ENCODE measurements around the gene STK39. TPM values are rescaled to one million over a fixed set of nuclear protein-coding genes. Genes with fewer than 3 reads are reported as not detected.
"Not testable (repeated sequence)": the region's sequence is repeated elsewhere in the genome, so short reads cannot be mapped to it uniquely, and the experiment has no call there.

The STK39 gene
- total RNA-seq, 2 donors from 2014 or later = 21.8 to 43.1 TPM

DNA sequence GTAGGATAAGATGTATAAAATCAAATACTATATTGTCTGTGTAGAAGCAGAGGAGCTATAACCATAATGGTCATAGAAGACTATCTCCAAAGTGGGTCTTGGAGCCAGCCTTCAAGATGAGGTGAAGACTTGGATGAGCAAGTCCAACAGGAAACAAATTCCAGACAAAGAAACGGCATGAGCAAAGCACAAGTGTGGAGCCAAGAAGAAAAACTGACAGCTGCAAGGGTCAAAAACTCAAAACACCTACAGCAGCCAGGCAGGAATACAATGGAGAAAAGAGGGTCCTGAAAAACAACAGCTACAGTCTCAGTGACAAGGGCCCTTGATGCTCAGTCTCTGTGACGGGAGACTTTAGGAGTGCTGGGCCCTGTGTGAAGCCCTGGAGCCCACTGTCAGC lies 102.4 kb downstream of the STK39 start:
- no peak for DNase-seq (ENCODE audit: low spot score in 2 of 2)
- no peaks in the 10 kb centered on the region for H3K9me3 Mint-ChIP-seq
- no peaks in the 10 kb centered on the region for H3K36me3 Mint-ChIP-seq
- peak overlapping the region in 1 of 2 donors; percentile 47 for H3K27ac Mint-ChIP-seq
- ATAC-seq = no peak

DNA sequence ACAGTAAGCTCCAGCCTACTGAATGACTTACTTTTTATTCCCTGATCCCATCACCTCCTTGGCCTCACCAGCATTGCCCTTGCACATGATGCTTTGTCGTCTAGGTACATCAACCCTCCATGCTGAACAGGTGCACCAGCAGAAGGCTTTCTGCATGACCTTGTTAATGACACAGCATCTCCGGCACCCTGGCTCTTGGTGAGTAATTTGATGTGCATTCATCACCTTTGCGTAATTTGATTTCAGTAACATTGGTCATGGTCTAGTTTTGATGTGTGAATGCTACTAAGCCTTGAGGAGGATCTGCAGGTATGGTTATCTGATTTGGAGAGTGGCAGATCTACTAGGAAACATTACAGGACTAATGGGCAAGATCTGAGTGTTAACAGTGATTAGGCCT lies 103.6 kb downstream of the STK39 start:
- Mint-ChIP-seq H3K36me3 (no peaks in the 10 kb centered on the region), H3K9me3 (no peaks in the 10 kb centered on the region), H3K27ac (peak overlapping the region; percentile 40 to 59)
- DNase-seq (ENCODE audit: low spot score in 2 of 2) (no peak), ATAC-seq (peak in 1 of 2 donors; percentile 47)

DNA sequence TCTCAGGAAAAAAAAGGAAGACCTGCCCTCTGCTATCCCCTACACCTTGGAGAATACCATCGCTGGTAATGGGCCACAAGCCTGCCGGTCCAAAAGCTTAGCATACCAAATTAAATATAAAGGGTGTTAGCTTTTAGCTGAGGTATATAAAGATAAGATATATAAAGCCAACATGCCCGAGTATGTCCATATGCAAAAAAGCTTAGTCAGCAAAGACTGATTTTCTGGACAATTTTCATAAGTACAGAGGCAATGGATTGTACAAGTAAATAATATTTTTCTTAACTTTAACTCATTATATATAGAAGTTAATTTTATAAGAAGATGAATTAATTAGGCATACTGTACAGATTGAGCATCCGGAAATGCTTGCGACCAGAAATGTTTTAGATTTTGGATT lies 106.5 kb downstream of the STK39 start:
- Mint-ChIP-seq H3K9me3 (no peaks in the 10 kb centered on the region), H3K27ac (no peak overlapping the region), H3K36me3 (peaks cover 0 to 7% of the 10 kb centered on the region in 2 donors)
- no peak for DNase-seq (ENCODE audit: low spot score in 2 of 2)
- no peak for ATAC-seq

DNA sequence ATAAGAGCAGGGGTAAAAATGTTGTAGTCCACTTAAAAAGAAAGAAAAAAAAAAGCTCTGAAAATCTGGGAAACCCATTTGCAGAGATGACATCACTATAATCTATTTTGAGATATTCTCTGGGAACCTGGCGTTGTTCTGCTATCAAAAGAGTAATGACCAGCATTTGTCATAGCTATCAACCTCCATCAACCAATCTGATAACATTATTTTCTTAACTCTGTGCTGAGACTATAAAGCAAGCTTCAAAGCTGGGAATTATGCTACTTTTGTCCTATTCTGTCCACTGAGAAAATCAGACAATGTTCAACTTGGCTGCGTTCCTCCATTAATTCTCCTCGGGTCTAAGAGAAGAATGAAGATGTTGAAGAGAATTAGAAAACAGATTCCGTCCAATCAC lies 107.5 kb downstream of the STK39 start:
- DNase-seq (ENCODE audit: low spot score in 2 of 2) (no peak), ATAC-seq (no peak)
- peaks cover 5 to 14% of the 10 kb centered on the region in 2 donors for H3K36me3 Mint-ChIP-seq
- no peaks in the 10 kb centered on the region for H3K9me3 Mint-ChIP-seq
- no peak overlapping the region for H3K27ac Mint-ChIP-seq

DNA sequence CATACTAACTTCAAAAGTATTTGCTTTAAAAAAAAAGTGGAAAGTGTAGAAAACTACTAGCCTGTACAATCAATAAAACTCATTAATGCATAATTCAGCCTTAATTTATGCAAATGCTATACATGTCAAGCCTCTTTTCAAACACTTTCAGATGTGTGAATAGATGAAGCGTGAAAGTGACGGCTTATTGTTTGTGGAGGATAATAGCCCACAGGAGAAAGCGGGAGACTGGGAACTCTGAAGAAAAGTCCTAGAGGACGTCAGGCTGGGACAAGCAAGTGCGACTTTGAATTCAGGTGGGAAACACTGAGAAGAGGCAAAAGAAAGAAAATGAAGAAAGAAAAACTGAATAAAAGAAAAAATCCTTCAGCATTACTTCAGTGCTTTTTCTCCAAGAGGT lies 108.5 kb downstream of the STK39 start:
- no peaks in the 10 kb centered on the region for H3K9me3 Mint-ChIP-seq
- peaks cover 5 to 14% of the 10 kb centered on the region in 2 donors for H3K36me3 Mint-ChIP-seq
- no peak for DNase-seq (ENCODE audit: low spot score in 2 of 2)
- ATAC-seq = no peak
- no peak overlapping the region for H3K27ac Mint-ChIP-seq

DNA sequence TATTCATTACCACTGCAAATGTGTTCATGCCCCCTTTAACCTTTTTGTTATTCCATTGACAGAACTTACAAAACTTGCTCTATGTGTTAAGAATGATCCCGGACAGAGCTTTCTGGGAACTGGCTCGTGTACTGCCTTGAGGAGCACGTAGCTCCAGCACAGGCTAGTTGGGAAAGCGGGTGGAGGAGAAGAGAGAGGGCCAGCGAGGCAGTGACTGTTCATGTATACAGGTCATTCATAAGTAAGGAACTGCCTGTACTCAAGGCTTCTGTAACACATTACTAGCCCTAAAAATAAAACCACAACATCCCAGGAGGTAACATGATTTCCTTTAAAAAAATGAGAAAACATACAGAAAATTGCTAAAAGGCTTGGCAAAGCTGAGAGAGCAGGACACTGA lies 109.0 kb downstream of the STK39 start:
- Mint-ChIP-seq H3K36me3 (peaks cover 5 to 14% of the 10 kb centered on the region in 2 donors), H3K9me3 (no peaks in the 10 kb centered on the region), H3K27ac (peak overlapping the region; percentile 23 to 30)
- DNase-seq (ENCODE audit: low spot score in 2 of 2) = no peak
- ATAC-seq = no peak

DNA sequence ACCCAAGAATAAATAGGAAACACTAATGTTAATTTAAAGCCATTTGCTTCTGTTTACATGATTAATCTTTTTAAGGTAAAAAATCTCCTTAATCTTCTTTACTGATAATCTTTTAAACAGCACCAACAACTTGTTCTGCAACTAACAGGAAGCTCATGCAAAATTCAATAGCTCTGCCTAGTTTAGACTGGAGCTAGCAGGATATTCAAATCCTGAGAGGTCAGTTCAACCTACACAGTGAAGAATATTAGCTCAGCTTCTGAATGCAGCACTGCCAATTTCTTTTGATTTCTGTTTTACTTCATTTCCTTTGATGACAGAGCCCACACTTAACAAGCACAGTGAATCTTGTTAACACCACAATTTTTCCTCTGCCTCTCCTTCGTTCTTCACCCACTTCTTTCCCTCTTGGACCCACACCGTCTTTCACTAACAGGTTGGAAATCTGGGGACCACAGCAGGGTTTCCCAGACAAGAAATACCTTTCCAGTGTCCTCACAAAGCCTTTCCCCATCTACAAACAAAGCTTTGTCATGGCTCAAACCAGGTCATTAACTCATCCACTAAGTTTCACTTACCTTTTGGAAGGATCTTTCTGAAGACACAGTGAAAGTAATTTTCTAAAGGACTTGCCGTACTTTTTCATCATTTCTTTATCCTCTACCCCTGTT lies 109.8 kb downstream of the STK39 start:
- no peak for DNase-seq (ENCODE audit: low spot score in 2 of 2)
- no peak for ATAC-seq
- Mint-ChIP-seq H3K36me3 (peaks cover 5 to 14% of the 10 kb centered on the region in 2 donors), H3K27ac (peak overlapping the region; percentile 8 to 23), H3K9me3 (no peaks in the 10 kb centered on the region)

DNA sequence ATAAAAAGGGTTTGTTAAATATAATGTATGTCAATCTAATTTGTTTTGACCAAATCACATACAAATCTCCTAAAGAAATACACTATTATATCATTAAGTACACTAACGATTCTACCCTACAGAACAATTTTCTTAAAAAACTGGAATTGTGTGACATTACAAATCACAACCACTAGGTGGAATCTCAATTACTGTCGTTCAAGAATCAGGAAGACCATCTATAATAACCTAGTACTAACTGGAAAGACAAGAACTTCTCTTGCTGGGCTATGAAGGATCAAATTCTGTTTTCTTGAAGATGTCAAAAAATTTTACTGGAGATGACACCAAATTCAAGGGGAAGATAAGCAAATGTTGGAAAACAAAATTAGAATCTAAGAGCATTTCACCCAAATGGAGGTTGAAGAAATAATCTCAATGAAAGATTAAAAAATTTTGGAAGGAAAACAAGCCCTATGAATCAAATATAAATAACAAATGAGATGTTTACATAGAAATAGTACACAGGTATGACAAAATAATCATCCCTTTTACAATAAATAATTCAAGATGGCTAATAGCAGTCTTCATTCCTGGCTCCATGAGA lies 110.9 kb downstream of the STK39 start:
- ATAC-seq = no peak
- DNase-seq (ENCODE audit: low spot score in 2 of 2) = no peak
- no peaks in the 10 kb centered on the region for H3K9me3 Mint-ChIP-seq
- peaks cover 5 to 14% of the 10 kb centered on the region in 2 donors for H3K36me3 Mint-ChIP-seq
- H3K27ac Mint-ChIP-seq = no peak overlapping the region

DNA sequence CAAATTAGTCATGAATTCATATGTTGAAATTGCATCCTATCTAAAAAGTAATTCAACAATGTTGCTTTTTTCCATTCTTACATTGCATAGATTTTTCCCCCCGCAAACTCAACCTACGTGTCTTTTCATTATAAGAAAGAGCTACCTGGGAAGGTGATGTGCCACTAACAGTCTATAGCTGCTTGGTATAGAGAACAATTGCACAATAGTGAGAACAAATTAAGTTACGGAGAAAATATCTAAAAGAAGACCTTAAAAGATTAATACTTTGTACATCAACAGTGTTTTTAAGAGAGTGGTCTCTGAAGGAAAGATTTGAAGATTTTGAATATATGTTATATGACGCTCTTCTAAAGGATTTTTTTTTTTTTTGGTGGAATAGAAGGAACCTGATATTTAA lies 111.8 kb downstream of the STK39 start:
- no peaks in the 10 kb centered on the region for H3K9me3 Mint-ChIP-seq
- H3K27ac Mint-ChIP-seq = no peak overlapping the region
- DNase-seq (ENCODE audit: low spot score in 2 of 2) (no peak), ATAC-seq (no peak)
- H3K36me3 Mint-ChIP-seq = peaks cover 5 to 14% of the 10 kb centered on the region in 2 donors

DNA sequence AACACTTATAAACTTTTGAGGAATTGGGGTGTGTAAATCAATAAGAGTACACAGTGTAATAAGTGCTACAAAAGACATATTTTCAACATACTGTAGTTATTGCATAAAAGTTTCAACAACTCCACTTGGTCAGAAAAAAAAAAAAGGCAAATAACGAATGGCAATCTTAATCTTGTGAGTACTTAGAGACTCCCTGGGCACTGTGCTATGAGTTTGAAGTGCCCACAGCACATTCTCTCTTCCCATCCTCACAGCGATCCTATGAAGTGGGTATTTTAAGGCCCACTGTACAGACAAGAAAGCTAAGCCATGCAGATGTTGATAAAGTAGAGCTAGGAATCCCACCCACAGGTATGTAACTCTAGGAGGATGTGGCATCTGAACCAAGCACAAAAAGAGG lies 112.3 kb downstream of the STK39 start:
- ATAC-seq (no peak), DNase-seq (ENCODE audit: low spot score in 2 of 2) (no peak)
- H3K9me3 Mint-ChIP-seq = no peaks in the 10 kb centered on the region
- H3K27ac Mint-ChIP-seq = no peak overlapping the region
- peaks cover 5 to 14% of the 10 kb centered on the region in 2 donors for H3K36me3 Mint-ChIP-seq

DNA sequence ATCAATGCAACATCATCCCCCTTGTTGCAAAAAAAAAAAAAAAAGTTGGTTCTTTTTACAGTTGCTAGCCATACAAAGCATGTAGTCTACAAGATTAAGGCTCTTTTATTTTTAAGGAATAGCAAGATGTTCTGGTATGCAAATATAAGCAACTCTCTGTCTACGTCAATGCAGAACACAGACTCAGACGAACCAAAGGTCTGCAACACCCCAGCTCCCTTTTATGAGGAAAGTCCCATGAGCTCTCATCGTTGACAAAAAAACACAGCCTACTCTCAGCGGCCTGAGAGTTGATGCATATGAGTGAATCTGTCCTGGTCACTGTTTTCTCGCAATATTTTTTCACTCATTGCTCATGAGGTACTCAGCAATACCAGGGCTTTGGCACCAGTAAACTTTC lies 112.9 kb downstream of the STK39 start:
- Mint-ChIP-seq H3K27ac (no peak overlapping the region), H3K36me3 (peaks cover 5 to 20% of the 10 kb centered on the region in 2 donors), H3K9me3 (no peaks in the 10 kb centered on the region)
- DNase-seq (ENCODE audit: low spot score in 2 of 2) (no peak), ATAC-seq (no peak)

DNA sequence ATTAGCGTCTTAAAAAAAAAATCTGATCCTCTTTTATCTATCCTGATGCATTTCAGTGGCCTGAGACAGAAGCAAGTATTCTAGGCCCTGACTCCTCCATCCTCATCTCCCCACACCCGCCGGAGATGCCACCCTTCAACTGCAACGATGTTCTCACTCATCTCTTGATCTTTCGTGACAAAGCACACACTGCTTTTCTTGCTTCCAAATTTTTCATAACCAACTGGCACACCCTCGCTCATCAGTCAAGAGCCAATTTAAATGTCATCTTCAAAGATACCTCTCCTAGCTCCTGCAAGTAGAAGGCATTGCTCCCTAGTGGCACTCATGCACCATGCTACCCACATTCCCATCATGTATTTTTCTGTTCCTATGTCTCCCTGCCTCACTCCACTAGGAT lies 115.0 kb downstream of the STK39 start:
- H3K9me3 Mint-ChIP-seq = no peaks in the 10 kb centered on the region
- H3K36me3 Mint-ChIP-seq = peaks cover 5 to 18% of the 10 kb centered on the region in 2 donors
- ATAC-seq (no peak), DNase-seq (ENCODE audit: low spot score in 2 of 2) (no peak)
- no peak overlapping the region for H3K27ac Mint-ChIP-seq

DNA sequence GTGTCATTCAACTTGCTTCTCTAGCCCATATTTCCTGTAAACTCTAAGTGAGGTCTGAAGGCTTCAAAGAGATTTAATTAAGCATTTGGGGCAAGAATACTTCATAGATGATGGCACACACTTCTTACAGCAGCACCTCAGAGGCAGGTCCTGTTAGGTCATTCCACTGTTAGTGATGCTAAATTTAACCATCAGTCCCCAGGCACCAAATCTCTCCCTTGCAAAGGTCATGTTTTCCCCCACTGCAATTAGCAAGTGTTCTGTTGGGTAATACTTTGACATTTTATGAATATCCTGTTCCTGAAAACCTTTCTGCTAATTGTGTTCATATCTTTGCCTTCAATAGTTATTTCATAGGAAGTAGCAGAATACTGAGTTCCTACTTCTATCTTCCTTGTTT lies 117.0 kb downstream of the STK39 start:
- Mint-ChIP-seq H3K9me3 (no peaks in the 10 kb centered on the region), H3K27ac (no peak overlapping the region), H3K36me3 (peaks cover 15 to 16% of the 10 kb centered on the region in 2 donors)
- no peak for DNase-seq (ENCODE audit: low spot score in 2 of 2)
- ATAC-seq = no peak

DNA sequence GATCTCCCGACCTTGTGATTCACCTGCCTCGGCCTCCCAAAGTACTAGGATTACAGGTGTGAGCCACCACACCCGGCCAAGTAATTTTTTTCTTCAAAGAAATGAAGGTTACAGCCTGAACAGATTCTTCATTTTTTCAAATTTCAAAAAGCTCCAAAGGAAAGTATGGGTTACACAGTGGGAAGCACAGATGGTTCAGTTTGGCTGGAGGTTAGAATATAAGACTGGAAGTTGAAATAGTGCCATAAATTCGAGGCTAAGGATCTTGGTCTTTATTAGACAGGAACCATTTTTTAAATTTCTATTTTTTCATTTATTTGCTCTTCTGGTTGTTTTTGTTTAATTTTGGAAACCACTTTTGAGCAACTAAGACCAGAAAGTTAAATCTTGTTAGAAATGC lies 120.0 kb downstream of the STK39 start:
- DNase-seq (ENCODE audit: low spot score in 2 of 2) = no peak
- ATAC-seq = no peak
- no peaks in the 10 kb centered on the region for H3K9me3 Mint-ChIP-seq
- H3K27ac Mint-ChIP-seq = peak overlapping the region in 1 of 2 donors; percentile 5
- peaks cover 13 to 22% of the 10 kb centered on the region in 2 donors for H3K36me3 Mint-ChIP-seq

DNA sequence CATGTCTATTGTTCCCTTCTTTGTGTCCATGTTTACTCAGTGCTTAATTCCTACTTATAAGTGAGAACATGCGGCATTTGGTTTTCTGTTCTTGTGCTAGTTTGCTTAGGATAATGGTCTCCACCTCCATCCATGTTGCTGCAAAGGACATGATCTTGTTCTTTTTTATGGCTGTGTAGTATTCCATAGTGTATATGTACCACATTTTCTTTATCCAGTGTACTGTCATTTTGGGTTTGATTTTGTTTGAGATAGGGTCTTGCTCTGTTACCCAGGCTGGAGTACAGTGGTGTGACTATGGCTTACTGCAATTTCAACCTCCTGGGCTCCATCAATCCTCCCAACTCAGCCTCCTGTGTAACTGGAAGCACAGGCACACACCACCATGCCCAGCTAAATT lies 125.2 kb downstream of the STK39 start:
- not testable (repeated sequence) for H3K9me3 Mint-ChIP-seq; ATAC-seq; DNase-seq (ENCODE audit: low spot score in 2 of 2)
- Mint-ChIP-seq H3K27ac (peak overlapping the region in 1 of 2 donors; percentile 2), H3K36me3 (peaks cover 11 to 13% of the 10 kb centered on the region in 2 donors)

DNA sequence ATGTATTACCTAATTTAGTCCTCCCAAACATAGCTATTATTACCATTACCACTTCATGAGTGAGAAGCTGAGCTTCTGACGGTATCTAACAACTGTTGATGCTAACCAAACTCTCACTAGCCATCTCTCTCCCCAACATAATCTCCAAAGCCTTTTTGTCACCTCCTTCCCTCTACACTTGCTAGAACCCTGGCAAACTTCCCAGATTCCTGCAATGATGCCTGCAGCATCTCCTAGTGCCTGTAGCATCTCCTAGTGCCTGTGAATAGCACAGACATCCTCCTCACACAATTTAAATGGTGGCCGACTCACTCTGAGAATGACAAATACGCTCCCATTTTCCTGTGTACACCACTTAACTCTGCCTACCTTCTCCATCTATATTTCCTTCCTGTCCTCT lies 126.7 kb downstream of the STK39 start:
- Mint-ChIP-seq H3K27ac (no peak overlapping the region), H3K9me3 (no peaks in the 10 kb centered on the region), H3K36me3 (peaks cover 5 to 11% of the 10 kb centered on the region in 2 donors)
- DNase-seq (ENCODE audit: low spot score in 2 of 2) = no peak
- no peak for ATAC-seq

DNA sequence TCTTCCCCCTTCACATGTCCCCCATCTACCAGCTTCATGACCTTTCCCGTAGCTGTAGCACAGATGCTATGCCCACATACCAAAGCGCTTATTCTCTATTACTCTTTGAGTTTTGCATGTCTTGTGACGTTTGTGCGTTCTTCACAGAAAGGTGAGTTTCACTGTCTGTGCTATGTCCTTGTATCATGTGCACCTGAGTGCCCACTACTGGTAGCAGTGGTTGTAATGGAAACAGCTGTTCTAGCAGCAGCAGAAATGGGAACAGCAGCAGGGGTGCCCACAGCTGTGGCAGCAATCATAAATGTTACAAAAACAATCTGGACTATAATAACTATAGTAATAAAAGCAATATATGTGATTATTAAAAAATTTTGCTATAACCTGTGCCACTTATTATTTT lies 127.1 kb downstream of the STK39 start:
- no peaks in the 10 kb centered on the region for H3K9me3 Mint-ChIP-seq
- H3K36me3 Mint-ChIP-seq = peaks cover under 1 to 9% of the 10 kb centered on the region in 2 donors
- no peak for ATAC-seq
- DNase-seq (ENCODE audit: low spot score in 2 of 2) = no peak
- H3K27ac Mint-ChIP-seq = no peak overlapping the region

DNA sequence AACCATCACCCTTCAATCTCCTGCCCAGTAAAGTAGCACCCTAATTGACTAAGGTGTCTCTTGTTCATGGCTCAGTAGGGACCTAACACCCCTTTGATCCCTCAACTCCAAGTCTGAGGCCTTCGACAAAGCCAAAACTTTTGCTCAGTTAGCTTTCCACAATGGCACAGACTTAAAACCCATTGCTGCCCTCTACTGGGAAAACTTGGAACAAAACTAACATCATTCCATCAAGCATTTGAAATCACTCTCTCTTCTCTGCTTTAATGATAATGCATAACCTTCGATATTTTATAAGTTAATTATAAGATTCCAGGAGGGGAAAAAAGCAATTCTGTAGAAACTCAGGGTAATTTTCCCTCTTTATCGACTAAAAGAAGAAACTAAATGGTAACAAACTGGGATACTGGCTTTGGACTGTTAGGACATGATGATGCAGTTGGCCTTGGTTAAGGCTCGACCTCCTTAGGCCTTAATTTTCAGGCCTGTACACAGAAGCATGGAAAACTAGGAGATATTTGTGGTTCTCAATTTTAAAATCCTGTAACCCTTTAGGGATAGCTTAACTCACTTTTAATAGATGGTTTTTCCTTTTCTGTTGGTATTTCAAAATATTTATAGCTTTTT lies 127.8 kb downstream of the STK39 start:
- Mint-ChIP-seq H3K9me3 (no peaks in the 10 kb centered on the region), H3K36me3 (peaks cover 0 to 3% of the 10 kb centered on the region in 2 donors), H3K27ac (no peak overlapping the region)
- ATAC-seq (peak in 1 of 2 donors; percentile 50), DNase-seq (ENCODE audit: low spot score in 2 of 2) (peak in 1 of 2 donors; percentile 54)
